Ectodermal cell (in vitro differentiated cells): ENCODE results near the gene ZBTB34.

Experiments
- H3K27ac ChIP-seq: 2 replicates; pipeline ENCODE4 v1.7.0; 2013; ENCODE audit warnings: mild to moderate bottlenecking, low read depth, low read length; ENCODE audit not compliant: insufficient read depth, poor library complexity, severe bottlenecking
- H3K27me3 ChIP-seq: 2 replicates; pipeline ENCODE4 v1.7.0; 2013; ENCODE audit warnings: mild to moderate bottlenecking, low read length; ENCODE audit not compliant: insufficient read depth, control insufficient read depth, poor library complexity, severe bottlenecking
- H3K36me3 ChIP-seq: one replicate; pipeline ENCODE4 v1.7.0; 2013; ENCODE audit warnings: low read length; ENCODE audit not compliant: control insufficient read depth, insufficient read depth
- H3K4me1 ChIP-seq: one replicate; pipeline ENCODE4 v1.7.0; 2013; ENCODE audit warnings: low read length; ENCODE audit not compliant: control insufficient read depth, insufficient read depth
- H3K4me3 ChIP-seq: 2 replicates; pipeline ENCODE4 v1.7.0; 2013; ENCODE audit warnings: low read depth, low read length, control low read depth; ENCODE audit not compliant: insufficient read depth
- H3K9me3 ChIP-seq: 2 replicates; pipeline ENCODE4 v1.7.0; 2013; ENCODE audit warnings: mild to moderate bottlenecking, low read length, moderate library complexity; ENCODE audit not compliant: control insufficient read depth
- WGBS, 2 experiments: methylation state at CpG; one replicate each; pipeline ENCODE4 v1.1.7; 2013; ENCODE audit warnings: missing lambda C conversion rate in 2 of 2; 5-methylcytosine and 5-hydroxymethylcytosine counted together

ZBTB34 gene

DNA sequence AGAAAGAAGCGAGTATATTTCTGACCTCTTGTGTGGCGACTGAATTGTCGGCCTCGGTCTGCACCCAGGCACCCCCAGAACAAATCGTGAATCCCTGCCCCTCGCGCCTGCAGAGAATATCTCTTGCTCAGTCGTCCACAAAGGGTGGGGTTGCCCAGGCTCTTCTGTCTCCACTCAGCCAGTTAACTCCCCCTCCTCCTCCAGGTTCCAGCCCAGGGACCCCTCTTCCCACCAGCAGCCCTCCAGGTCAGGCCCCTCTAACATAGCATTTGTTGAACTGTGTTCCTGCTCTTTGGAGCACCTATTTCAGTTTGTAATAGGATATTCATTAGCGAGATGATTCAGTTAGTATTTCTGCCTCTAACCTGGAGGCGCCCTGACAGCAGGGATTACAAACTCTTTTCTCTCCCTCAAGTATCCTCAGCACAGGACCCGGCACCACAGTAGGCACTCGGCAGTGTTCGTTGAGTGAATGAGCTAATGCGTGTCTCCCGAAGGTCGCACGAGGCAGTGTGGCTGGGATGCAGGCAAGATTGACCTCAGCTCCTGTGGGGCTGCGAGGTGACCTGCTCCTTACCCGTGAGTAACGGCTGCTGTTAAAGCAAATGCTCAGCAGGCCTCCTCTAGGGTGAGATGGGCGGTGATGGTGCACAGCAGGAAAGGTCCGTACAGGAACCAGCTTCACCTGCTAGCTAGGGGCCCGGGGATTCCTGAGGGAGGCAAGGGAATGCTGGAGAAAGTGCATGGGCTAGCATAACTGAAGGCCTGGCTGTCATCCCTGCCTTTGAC, 25.8 kb downstream of the ZBTB34 start:
- 62% methylated on average over 23 of the region's 23 CpGs for WGBS, 2 experiments
- Histone ChIP-seq H3K9me3 (no peaks in the 10 kb centered on the region), H3K27ac (no peak overlapping the region), H3K36me3 (no peaks in the 10 kb centered on the region), H3K27me3 (no peaks in the 10 kb centered on the region), H3K4me1 (peaks cover 12% of the 10 kb centered on the region), H3K4me3 (no peak overlapping the region)

GRCh38 chr9:126886897-126887296, 26.5 kb downstream of the ZBTB34 start:
- WGBS, 2 experiments: 95 to 97% methylated on average over 10 of the region's 10 CpGs
- no peaks in the 10 kb centered on the region for H3K9me3 ChIP-seq
- no peak overlapping the region for H3K4me3 ChIP-seq
- no peaks in the 10 kb centered on the region for H3K27me3 ChIP-seq
- H3K27ac ChIP-seq: no peak overlapping the region
- H3K36me3 ChIP-seq: no peaks in the 10 kb centered on the region
- H3K4me1 ChIP-seq: peaks cover 12% of the 10 kb centered on the region

GRCh38 chr9:126891676-126892075, 31.2 kb downstream of the ZBTB34 start:
- Histone ChIP-seq H3K27ac (no peak overlapping the region), H3K4me3 (no peak overlapping the region), H3K27me3 (no peaks in the 10 kb centered on the region), H3K9me3 (no peaks in the 10 kb centered on the region), H3K4me1 (no peaks in the 10 kb centered on the region), H3K36me3 (no peaks in the 10 kb centered on the region)
- 94 to 100% methylated on average over 1 to 2 of the region's 3 CpGs for WGBS, 2 experiments

GRCh38 chr9:126893079-126893478, 32.6 kb downstream of the ZBTB34 start:
- Histone ChIP-seq H3K9me3 (no peaks in the 10 kb centered on the region), H3K36me3 (no peaks in the 10 kb centered on the region), H3K27ac (no peak overlapping the region), H3K27me3 (no peaks in the 10 kb centered on the region), H3K4me1 (no peaks in the 10 kb centered on the region), H3K4me3 (no peak overlapping the region)
- WGBS, 2 experiments: 57 to 58% methylated on average over 5 of the region's 5 CpGs

- no peak overlapping the region for H3K4me3 ChIP-seq
- WGBS, 2 experiments: 82 to 87% methylated on average over 4 of the region's 4 CpGs
Observed at GRCh38 chr9:126894052-126894603, 33.7 kb downstream of the ZBTB34 start.

GRCh38 chr9:126902210-126902609, 41.8 kb downstream of the ZBTB34 start:
- no peak overlapping the region for H3K27ac ChIP-seq
- no peaks in the 10 kb centered on the region for H3K9me3 ChIP-seq
- 92 to 97% methylated on average over 3 of the region's 3 CpGs for WGBS, 2 experiments
- no peak overlapping the region for H3K4me3 ChIP-seq
- H3K4me1 ChIP-seq: no peaks in the 10 kb centered on the region
- H3K27me3 ChIP-seq: no peaks in the 10 kb centered on the region
- H3K36me3 ChIP-seq: no peaks in the 10 kb centered on the region

More at GRCh38 chr9:126894052-126894603, 33.7 kb downstream of the ZBTB34 start:
- H3K36me3 ChIP-seq: no peaks in the 10 kb centered on the region
- no peaks in the 10 kb centered on the region for H3K4me1 ChIP-seq
- no peaks in the 10 kb centered on the region for H3K9me3 ChIP-seq
- H3K27ac ChIP-seq: no peak overlapping the region
- no peaks in the 10 kb centered on the region for H3K27me3 ChIP-seq

GRCh38 chr9:126904586-126904985, 44.1 kb downstream of the ZBTB34 start:
- WGBS, 2 experiments: 92 to 94% methylated on average over 3 of the region's 3 CpGs
- Histone ChIP-seq H3K9me3 (no peaks in the 10 kb centered on the region), H3K36me3 (no peaks in the 10 kb centered on the region), H3K4me1 (no peaks in the 10 kb centered on the region), H3K4me3 (no peak overlapping the region), H3K27me3 (no peaks in the 10 kb centered on the region), H3K27ac (no peak overlapping the region)

GRCh38 chr9:126906091-126906490, 45.7 kb downstream of the ZBTB34 start:
- Histone ChIP-seq H3K36me3 (no peaks in the 10 kb centered on the region), H3K27ac (no peak overlapping the region), H3K4me1 (no peaks in the 10 kb centered on the region), H3K27me3 (no peaks in the 10 kb centered on the region), H3K9me3 (no peaks in the 10 kb centered on the region), H3K4me3 (no peak overlapping the region)
- WGBS, 2 experiments: 95 to 96% methylated on average over 6 of the region's 6 CpGs

DNA sequence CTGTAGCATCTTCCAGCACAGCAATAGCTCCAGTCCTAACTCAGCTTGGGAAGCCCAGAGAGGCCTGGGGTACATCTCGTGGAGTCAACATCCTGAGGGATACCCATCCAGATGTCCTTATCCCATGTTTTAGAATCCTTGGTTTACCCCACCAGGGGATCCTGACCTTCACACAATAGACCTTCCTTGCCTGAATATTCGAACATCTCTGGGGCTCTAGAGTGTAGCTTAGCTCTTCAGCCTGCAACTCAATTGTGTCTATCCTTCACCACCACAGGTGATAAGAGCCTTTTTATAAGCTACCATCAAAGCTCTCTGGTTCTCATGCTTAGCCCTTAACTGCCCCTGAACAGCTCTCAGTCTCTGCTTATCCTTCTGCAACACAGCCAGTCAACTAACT, 46.6 kb downstream of the ZBTB34 start:
- Histone ChIP-seq H3K36me3 (no peaks in the 10 kb centered on the region), H3K27ac (no peak overlapping the region), H3K4me1 (no peaks in the 10 kb centered on the region), H3K9me3 (no peaks in the 10 kb centered on the region), H3K27me3 (peaks cover 9% of the 10 kb centered on the region), H3K4me3 (no peak overlapping the region)
- WGBS, 2 experiments: 62 to 68% methylated on average over 2 of the region's 2 CpGs

- H3K4me3 ChIP-seq: peak within 1 kb of the TSS; percentile 54
- H3K9me3 ChIP-seq: no peaks in the 10 kb centered on the region
- 1% methylated on average over 105 of the region's 105 CpGs for WGBS, 2 experiments
- H3K36me3 ChIP-seq: no peaks in the 10 kb centered on the region
- peaks cover 41% of the 10 kb centered on the region for H3K27me3 ChIP-seq
- H3K27ac ChIP-seq: peak within 1 kb of the TSS; percentile 55
- H3K4me1 ChIP-seq: peaks cover 16% of the 10 kb centered on the region
Observed at GRCh38 chr9:126914458-126915280, 54.2 kb downstream of the ZBTB34 start, which contains the start of gene RALGPS1. Gene RALGPS1, plus strand, starts transcription at chr9:126914782. Its CDS starts 47,508 bp downstream, at chr9:126962290.
